H1 (cell line): ENCODE data around the gene CD58.

ENCODE experiments used
- EGR1 ChIP-seq: IDR thresholded peaks from 2 replicates; pipeline ENCODE4 v1.6.1; 2011; ENCODE audit warnings: low read depth, low read length, borderline replicate concordance
- EP300 ChIP-seq, 2 experiments: IDR thresholded peaks; 1 replicate in 1 of 2; 2 replicates in 1 of 2; pipeline ENCODE4 v1.6.1; 2011 to 2012; ENCODE audit warnings: low read depth in 2 of 2, low read length in 2 of 2, mild to moderate bottlenecking in 2 of 2, borderline replicate concordance in 1 of 2, inconsistent platforms in 1 of 2, moderate library complexity in 1 of 2
- HDAC2 ChIP-seq, 2 experiments: fragments of 300-600 bp in 1 of 2; sonication (generic) in 1 of 2; IDR thresholded peaks; 2 replicates each; pipeline ENCODE4 v1.6.1; 2011 to 2012; ENCODE audit warnings: low read depth in 2 of 2, low read length in 2 of 2, mild to moderate bottlenecking in 2 of 2, moderate library complexity in 2 of 2, borderline replicate concordance in 1 of 2, inconsistent platforms in 1 of 2
- RBBP5 ChIP-seq: IDR thresholded peaks from 2 replicates; pipeline ENCODE4 v1.7.1; 2012; ENCODE audit warnings: low read depth, mild to moderate bottlenecking, inconsistent platforms, low read length, moderate library complexity, borderline replicate concordance
- TF ChIP-seq, protein P1 (sequence below), 3 experiments: IDR thresholded peaks; 1 replicate in 2 of 3; 2 replicates in 1 of 3; pipeline versions ENCODE4 v1.5.1 to v1.6.1; 2011; ENCODE audit warnings: low read length in 3 of 3, mild to moderate bottlenecking in 3 of 3, inconsistent platforms in 2 of 3, low read depth in 1 of 3, moderate library complexity in 1 of 3; ENCODE audit not compliant: insufficient read depth in 1 of 3; ENCODE audit errors: control extremely low read depth in 1 of 3

- TF ChIP-seq EGR1 = no peak
- TF ChIP-seq, protein P1, sequence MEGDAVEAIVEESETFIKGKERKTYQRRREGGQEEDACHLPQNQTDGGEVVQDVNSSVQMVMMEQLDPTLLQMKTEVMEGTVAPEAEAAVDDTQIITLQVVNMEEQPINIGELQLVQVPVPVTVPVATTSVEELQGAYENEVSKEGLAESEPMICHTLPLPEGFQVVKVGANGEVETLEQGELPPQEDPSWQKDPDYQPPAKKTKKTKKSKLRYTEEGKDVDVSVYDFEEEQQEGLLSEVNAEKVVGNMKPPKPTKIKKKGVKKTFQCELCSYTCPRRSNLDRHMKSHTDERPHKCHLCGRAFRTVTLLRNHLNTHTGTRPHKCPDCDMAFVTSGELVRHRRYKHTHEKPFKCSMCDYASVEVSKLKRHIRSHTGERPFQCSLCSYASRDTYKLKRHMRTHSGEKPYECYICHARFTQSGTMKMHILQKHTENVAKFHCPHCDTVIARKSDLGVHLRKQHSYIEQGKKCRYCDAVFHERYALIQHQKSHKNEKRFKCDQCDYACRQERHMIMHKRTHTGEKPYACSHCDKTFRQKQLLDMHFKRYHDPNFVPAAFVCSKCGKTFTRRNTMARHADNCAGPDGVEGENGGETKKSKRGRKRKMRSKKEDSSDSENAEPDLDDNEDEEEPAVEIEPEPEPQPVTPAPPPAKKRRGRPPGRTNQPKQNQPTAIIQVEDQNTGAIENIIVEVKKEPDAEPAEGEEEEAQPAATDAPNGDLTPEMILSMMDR (IDR thresholded peaks at IDR 0.05; ENCODE audit: control extremely low read depth in 1 of 3, insufficient read depth in 1 of 3, low read depth in 1 of 3, low read length in 3 of 3) = no peak
- TF ChIP-seq HDAC2 (IDR thresholded peaks at IDR 0.05; ENCODE audit: borderline replicate concordance in 1 of 2, low read depth in 2 of 2, low read length in 2 of 2) = no peak
- TF ChIP-seq RBBP5 = no peak
- TF ChIP-seq EP300 (IDR thresholded peaks at IDR 0.05; ENCODE audit: borderline replicate concordance in 1 of 2, low read depth in 2 of 2, low read length in 2 of 2) = no peak
Observed at GRCh38 chr1:116496380-116496779, 74.4 kb downstream of the CD58 start.
